ENCODE data around the gene POLE. TPM values are rescaled to one million over a fixed set of nuclear protein-coding genes. Genes with fewer than 3 reads are reported as not detected.

Gene POLE
- total RNA-seq, 4 donors from 2014 or later = 17.8 to 42.4 (median 27.0) TPM

- Histone ChIP-seq H3K36me3 (peaks cover 0 to 23% (median 6%) of the 10 kb centered on the region in 3 donors), H3K27me3 (no peaks in the 10 kb centered on the region), H3K9me3 (no peaks in the 10 kb centered on the region), H3K4me3 (peak overlapping the region; percentile 56 to 97 (median 90)), H3K27ac (peak overlapping the region; percentile 76 to 88 (median 83)), H3K4me1 (peaks cover 13 to 43% (median 21%) of the 10 kb centered on the region in 3 donors)
- no peak for DNase-seq
- TF ChIP-seq POLR2A (IDR thresholded peaks at IDR 0.05) = no peak
- no peak for TF ChIP-seq CTCF (IDR thresholded peaks at IDR 0.05)
- WGBS, 2 donors = 32 to 36% methylated on average over 14 to 15 of the region's 59 CpGs
- intact Hi-C loops (cut with DNase I) = no loop called here
Observed at GRCh38 chr12:132711080-132711843, 24.1 kb upstream of the POLE start.

- intact Hi-C loops (cut with DNase I) = no loop called here
- Histone ChIP-seq H3K4me1 (peaks cover 13 to 43% (median 21%) of the 10 kb centered on the region in 3 donors), H3K27ac (peak within 1 kb of the TSS; percentile 80 to 88 (median 86)), H3K9me3 (no peaks in the 10 kb centered on the region), H3K27me3 (no peaks in the 10 kb centered on the region), H3K36me3 (peaks cover 0 to 16% (median under 1%) of the 10 kb centered on the region in 3 donors), H3K4me3 (peak within 1 kb of the TSS; percentile 56 to 97 (median 90))
- 1% methylated on average over 28 of the region's 94 CpGs; no CpG with 5 or more reads in 1 of the 2 donors for WGBS, 2 donors
- peak; percentile 38 for DNase-seq
- TF ChIP-seq CTCF (IDR thresholded peaks at IDR 0.05) (peak in 2 of 6 experiments; percentile 10 to 19), POLR2A (IDR thresholded peaks at IDR 0.05) (peak in 3 of 4 donors; percentile 57 to 60 (median 58))
Observed at GRCh38 chr12:132710405-132711079, 23.4 kb upstream of the POLE start, which contains the start of gene PGAM5. TSS of gene PGAM5 (plus strand) at chr12:132710842. CDS start at chr12:132710877, 35 bp downstream.

DNA sequence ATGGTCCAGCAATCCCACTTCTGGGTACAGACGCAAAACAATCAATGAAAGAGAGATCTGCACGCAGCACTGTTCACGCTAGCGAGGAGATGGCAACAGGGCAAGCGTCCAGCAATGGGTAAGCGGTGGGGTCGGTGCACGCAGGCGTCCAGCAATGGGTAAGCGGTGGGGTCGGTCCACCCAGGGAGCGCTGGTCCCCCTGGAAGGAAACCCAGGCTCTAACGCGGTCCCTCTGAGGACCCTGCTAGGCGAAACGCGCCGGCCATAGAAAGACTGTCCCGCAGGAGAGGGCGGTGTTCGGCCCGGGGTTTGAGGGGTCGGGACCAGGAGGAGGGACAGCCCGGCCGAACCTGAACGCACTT lies 22.9 kb upstream of the POLE start:
- Histone ChIP-seq H3K4me3 (peak overlapping the region; percentile 56 to 97 (median 90)), H3K27ac (peak overlapping the region; percentile 80 to 88 (median 86)), H3K9me3 (no peaks in the 10 kb centered on the region), H3K36me3 (peaks cover 0 to 11% (median 0%) of the 10 kb centered on the region in 3 donors), H3K27me3 (no peaks in the 10 kb centered on the region), H3K4me1 (peaks cover 13 to 43% (median 21%) of the 10 kb centered on the region in 3 donors)
- WGBS, 2 donors = 0 to 9% methylated on average over 2 to 14 of the region's 26 CpGs
- intact Hi-C loops (cut with DNase I) = no loop called here
- TF ChIP-seq CTCF (IDR thresholded peaks at IDR 0.05) (no peak), POLR2A (IDR thresholded peaks at IDR 0.05) (no peak)
- no peak for DNase-seq

- Histone ChIP-seq H3K27me3 (no peaks in the 10 kb centered on the region), H3K36me3 (peaks cover 0 to 22% (median 0%) of the 10 kb centered on the region in 3 donors), H3K4me3 (no peak overlapping the region), H3K9me3 (no peaks in the 10 kb centered on the region), H3K27ac (no peak overlapping the region), H3K4me1 (peaks cover 13 to 34% (median 15%) of the 10 kb centered on the region in 3 donors)
- WGBS, 2 donors = 83 to 92% methylated on average over 1 to 2 of the region's 2 CpGs
- TF ChIP-seq POLR2A (IDR thresholded peaks at IDR 0.05) = no peak
- TF ChIP-seq CTCF (IDR thresholded peaks at IDR 0.05) = no peak
- intact Hi-C loops (cut with DNase I) = no loop called here
- no peak for DNase-seq
Observed at GRCh38 chr12:132708150-132708549, 21.0 kb upstream of the POLE start.

- Histone ChIP-seq H3K27me3 (no peaks in the 10 kb centered on the region), H3K4me3 (no peak overlapping the region), H3K9me3 (no peaks in the 10 kb centered on the region), H3K4me1 (peaks cover 13 to 24% (median 13%) of the 10 kb centered on the region in 3 donors), H3K27ac (no peak overlapping the region), H3K36me3 (peaks cover 0 to 29% (median 0%) of the 10 kb centered on the region in 3 donors)
- intact Hi-C loops (cut with DNase I) = no loop called here
- WGBS, 2 donors = 92 to 100% methylated on average over 5 to 6 of the region's 6 CpGs
- no peak for TF ChIP-seq POLR2A (IDR thresholded peaks at IDR 0.05)
- no peak for TF ChIP-seq CTCF (IDR thresholded peaks at IDR 0.05)
- no peak for DNase-seq
Observed at GRCh38 chr12:132707241-132707640, 20.1 kb upstream of the POLE start.

All from esophagus squamous epithelium (tissue), 5 donors.